GM18520 (cell line): ENCODE results near the gene CELSR2.
A peak's percentile ranks its signal among the peaks of the same experiment; 100 is the strongest.
"Not testable (repeated sequence)": the region's sequence is repeated elsewhere in the genome, so short reads cannot be mapped to it uniquely, and the experiment has no call there.

Experiments used
- ATAC-seq: cut with Tn5 transposase; IDR thresholded peaks from one replicate; pipeline ENCODE4 v1.9.1; 2021; ENCODE audit not compliant: unreplicated experiment

Gene CELSR2

GRCh38 chr1:109274533-109275476 is 25.5 kb downstream of the CELSR2 start:
- no peak for ATAC-seq

GRCh38 chr1:109275706-109276345 is 26.5 kb downstream of the CELSR2 start:
- ATAC-seq, result no peak

- no peak for ATAC-seq
Observed at GRCh38 chr1:109277434-109278204, 28.3 kb downstream of the CELSR2 start.

DNA sequence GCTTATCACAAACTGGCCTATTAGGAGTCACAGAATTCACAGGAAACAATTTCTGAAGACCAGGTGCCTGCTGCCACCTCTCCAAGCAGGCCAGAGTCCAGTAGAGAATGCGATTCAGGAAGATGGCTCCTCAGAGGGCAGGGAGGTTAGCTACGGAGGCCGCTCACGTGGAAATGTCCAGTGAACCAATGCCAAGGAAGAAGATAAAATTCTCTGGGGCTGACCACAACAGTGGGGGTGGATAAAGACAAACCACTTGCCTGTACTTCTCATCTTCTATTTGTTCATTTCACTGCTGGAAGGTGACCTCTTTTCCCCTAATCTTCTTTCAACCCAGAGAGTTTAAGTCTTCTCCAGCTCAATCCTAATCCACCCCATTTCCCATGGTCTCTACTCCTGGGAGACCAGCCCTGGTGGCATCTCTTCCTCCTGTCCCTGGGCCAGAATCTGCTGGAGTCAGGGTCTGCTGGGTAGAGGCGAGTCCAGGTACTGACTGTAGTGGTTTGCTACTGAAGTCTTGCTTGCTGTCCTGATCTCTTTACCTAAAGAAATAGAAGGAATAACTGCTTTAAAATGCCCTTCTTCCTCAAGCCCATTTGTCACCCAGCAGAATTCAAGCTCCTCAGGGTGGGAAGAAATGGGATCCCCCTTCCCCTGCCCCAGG is 30.4 kb downstream of the CELSR2 start:
- ATAC-seq, result no peak

- no peak for ATAC-seq
Observed at GRCh38 chr1:109280862-109281261, 31.5 kb downstream of the CELSR2 start.

DNA sequence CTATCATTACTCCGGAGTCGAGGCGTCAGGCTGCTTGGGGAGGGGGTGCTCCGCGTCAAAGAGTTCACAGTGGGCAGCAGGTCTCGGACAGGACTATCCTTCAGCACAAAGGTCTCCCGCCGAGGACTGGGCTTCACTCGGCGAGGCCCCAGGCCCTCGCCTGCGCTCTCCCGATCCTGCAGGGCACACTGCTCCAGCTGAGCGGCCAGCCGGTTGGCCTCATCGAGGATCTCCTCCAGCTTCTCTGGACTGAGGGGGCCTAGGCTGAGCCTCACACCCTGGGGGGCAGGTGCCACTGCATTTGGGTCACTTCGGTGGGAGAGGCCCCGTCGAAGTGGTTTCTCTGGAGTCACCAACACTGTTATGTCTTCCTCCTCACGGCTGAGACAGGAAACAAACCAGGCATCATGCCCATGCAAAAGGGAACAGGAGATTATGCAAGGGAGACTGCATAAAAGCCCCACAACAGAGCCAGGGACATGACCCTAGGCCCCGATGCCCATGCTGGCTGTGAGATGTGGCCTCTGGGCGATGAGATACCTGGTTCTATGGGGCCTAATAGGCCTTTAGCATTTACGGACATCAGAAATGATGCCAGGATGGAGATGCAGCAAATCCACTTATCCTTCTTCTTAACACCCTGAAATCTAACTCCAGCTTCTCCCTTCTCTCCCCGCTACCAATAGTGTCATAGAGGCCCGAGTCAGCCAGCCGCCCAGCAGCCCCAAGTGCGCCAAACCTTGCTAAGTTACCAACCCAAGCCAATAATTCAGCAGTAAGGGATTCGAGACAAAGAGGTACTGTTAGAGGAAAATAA is 32.5 kb downstream of the CELSR2 start:
- no peak for ATAC-seq

- no peak for ATAC-seq
Observed at GRCh38 chr1:109282497-109282951, 33.2 kb downstream of the CELSR2 start.

DNA sequence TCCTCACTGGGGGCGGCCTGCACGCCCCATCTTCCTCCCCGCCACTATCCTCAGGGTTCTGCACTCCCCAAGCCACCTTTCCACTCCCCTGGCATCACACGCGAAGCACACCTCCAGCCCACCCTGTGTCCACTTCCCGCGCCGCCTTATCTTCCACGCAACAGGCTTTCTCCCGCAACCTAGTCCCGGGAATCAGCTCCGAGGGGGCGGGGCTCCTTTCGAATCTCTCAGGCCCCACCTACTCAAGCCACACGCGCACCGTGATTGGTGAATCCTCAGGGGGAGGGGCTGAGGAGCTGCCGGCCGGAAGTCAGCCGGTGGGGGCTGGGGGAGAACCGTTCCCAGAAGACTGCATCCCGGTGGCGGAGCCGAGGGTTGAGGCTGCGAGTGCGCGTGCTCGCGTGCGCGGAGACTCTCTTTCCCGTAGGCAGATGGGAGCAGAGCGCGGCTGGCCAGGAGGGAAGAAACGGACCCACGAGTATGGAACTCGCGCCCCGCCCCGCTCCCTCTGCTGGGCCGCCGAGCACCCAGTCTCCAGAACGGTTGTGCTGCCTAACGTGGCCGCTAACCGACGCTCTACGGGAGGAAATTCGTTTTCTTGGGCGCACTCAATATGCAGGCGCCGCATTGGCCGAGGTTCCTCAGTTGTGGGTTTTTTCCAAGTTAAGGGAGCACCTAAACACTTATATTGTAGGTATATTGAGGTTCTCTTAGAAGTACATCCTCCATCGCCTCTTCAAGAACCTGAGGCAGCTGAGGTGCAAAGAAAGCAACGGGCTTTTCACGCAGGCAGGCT is 33.8 kb downstream of the CELSR2 start, which contains the start of gene PSRC1:
PSRC1 (minus strand) TSS at position 194 of the 796 bp plus-strand sequence.
- ATAC-seq, result peak; percentile 84

DNA sequence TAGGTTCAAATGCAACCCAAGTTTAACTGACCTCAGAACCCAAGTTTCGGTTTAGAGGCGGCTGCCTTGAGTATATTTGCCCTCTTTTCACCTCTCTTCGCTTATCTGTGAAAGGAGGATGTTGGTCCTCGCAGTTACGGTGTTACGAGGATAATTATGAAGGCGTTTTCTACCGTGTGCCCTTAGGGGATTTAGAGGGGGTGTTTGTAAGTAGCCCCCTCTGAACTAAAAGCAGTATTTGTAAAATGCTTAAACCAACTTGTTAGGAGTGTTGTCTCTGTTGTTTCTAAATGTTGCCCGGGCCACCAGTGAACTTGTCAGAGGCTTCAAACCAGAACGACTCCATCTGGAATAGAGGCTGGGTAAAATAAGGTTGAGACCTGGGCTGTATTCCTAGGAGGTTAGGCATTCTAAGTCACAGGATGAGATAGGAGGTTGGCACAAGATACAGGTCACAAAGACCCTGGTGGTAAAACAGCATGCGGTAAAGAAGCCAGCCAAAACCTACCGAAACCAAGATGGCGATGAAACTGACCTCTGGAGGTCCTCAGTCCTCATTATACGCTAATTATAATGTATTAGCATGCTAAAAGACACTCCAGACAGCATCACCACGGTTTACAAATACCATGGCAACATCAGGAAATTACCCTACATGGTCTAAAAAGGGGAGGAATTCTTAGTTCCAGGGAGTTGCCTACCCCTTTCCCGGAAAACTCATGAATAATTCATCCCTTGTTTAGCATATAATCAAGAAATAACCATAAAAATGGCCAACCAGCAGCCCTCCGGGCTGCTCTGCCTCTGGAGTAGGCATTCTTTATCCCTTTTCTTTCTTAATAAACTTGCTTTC is 34.6 kb downstream of the CELSR2 start:
- no peak for ATAC-seq

DNA sequence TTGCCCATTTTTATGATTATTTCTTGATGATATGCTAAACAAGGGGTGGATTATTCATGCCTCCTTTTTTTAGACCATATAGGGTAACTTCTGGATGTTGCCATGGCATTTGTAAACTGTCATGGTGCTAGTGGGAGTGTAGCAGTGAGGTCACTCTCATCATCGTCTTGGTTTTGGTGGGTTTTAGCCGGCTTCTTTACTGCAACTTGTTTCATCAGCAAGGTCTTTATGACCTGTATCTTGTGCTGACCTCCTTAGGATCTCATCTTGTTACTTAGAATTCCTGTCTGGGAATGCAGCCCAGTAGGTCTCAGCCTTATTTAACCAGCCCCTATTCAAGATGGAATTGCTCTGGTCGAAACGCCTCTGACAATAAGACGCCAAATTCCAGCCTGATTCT is 37.4 kb downstream of the CELSR2 start:
- not testable (repeated sequence) for ATAC-seq

DNA sequence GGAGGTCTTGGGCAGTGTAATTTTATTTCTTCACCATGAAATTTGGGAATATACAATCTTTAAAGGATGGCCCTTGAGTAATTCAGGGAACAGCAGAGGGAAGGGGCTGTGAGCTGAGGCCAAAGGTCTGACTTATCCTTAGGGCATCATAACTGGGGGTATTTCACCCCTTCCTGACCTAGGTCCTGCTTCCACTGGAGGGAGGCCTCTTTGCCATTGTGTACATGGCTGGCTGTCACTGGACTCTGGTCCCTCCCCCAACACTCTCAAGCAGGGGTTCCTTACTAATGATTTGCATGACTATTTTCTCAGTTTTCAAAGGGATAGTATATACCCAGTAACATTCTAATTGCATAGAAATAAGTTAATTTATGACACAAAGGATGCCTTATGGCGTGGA is 40.8 kb downstream of the CELSR2 start:
- ATAC-seq, result no peak

DNA sequence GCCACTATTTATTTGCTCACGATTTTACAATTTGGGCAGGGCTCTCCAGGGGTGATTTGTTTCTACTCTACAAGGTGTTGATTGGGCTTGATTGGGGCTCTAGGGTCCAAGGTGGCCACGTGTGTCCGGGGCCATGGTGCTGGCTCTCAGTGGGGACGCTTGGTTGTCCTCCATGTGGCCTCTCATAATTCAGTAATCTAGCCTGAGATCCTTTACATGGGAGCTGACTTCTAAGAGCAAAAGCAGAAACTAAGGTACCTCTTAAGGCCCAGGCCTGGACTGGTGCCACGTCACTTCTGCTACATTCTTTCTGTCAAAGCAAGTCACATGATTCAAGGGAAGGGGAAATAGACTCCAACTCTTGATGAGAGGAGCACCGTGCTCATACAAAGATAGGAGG is 41.7 kb downstream of the CELSR2 start:
- ATAC-seq, result no peak

DNA sequence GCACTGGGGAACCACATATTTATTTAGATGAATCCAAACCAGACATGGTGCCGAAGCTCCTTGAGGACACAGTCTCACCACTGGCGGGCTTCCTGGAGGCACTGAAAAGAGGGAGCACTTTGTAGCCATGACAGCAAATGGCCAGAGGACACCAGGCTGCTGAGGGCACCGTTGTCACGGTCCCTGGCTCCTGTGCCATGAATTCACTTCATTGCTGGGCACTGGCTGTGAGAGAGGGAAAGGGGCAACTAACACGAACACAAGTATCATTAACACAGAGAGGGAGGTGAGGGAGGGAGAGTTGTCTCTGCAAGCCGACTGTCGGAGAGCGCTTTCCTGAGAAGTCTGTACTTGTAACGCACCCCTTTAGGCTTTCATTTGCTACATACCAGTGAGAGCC is 43.0 kb downstream of the CELSR2 start:
- no peak for ATAC-seq

- ATAC-seq, result no peak
Observed at GRCh38 chr1:109293026-109293425, 43.7 kb downstream of the CELSR2 start.

DNA sequence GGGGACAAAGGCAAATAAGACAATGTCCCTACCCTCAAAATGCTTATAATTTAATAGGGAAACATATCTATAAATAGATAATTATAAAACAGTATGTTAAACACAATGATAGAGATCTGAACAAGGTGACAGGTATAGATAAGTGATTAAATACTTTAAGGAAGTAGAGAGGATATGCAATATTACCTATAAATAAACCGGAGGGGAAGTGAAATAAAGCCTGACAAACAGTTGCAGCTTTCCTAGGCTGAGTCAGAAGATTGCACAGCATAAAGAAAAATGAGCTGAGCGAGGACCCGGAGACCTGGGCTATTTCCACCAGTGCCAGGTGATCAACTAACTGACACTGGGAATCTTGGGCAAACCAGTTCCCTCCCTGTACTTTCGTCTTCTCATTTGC is 45.1 kb downstream of the CELSR2 start:
- ATAC-seq, result no peak

DNA sequence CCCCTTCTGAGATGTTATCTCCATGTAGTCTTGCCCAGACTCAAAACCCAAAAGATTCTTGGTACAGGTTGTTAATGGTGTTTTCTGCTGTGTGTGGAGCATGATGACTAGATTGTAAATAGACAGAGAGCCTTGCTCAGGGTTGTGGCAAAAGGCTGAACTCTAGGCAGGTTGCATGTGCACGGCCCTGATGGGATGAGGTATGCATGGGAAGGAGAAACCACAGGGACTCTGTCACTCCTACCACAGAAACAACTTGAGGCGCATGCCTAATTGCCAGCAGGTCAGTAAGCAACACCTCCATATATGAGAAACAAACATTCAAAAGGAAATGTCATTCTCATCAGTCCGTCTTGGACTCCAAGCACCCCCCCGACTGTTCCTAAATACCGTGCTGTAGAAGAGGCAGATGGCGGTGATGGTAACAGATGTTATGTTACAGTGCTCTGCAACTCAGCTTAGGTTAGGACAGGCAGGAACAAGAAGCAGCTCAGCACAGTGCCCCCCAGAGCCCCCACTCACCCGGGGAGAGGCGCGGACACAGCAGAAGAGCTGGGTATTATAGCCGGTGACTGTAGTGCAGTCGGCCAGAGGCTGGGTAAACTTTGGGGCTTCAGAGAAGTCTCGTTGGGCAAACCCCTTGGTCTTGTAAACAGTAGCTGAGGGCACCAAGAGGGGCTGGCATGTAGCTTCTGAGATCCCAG is 46.5 kb downstream of the CELSR2 start:
- no peak for ATAC-seq

DNA sequence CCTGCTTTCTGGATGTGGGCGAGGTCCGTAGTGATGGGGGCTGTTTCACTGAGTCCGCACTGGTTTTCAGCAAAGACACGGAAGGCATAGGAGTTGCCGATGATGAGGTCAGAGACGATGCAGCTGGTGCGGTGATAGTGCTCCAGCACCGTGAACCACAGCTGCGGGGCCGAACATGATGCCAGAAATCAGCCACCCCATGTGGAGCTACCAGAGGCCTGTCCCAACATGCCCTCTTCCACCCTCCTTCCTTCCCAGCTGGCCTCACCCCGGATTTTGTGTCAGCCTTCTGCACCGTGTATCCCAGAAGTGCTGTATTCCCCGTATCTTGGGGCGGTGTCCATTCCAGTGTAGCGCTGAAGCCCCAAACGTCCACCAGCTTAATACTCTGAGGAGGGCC is 47.4 kb downstream of the CELSR2 start:
- no peak for ATAC-seq
